SU-DHL-6 (cell line): ENCODE results near the gene ZBTB7A.

ENCODE experiments used
- H2AFZ ChIP-seq: fragments of 200-600 bp; sonication (generic); 2 replicates; pipeline ENCODE4 v1.6.1; 2014; ENCODE audit warnings: low read depth, mild to moderate bottlenecking, moderate library complexity, mixed read lengths, antibody characterized with exemption, low read length; ENCODE audit not compliant: severe bottlenecking
- H3F3A ChIP-seq: fragments of 200-600 bp; shearing (Covaris generic); 2 replicates; pipeline ENCODE4 v1.6.0; 2016; ENCODE audit warnings: antibody characterized with exemption, mild to moderate bottlenecking; ENCODE audit not compliant: insufficient read depth
- H3K27ac ChIP-seq: fragments of 200-600 bp; sonication (generic); 2 replicates; pipeline ENCODE4 v1.5.1; 2016; ENCODE audit warnings: low read depth, mild to moderate bottlenecking, low read length, moderate library complexity, mixed read lengths
- H3K27me3 ChIP-seq: fragments of 200-600 bp; sonication (generic), shearing (Covaris generic); 2 replicates; pipeline ENCODE4 v1.6.0; 2014; ENCODE audit warnings: mild to moderate bottlenecking, low read length
- H3K36me3 ChIP-seq: fragments of 200-600 bp; sonication (generic); 2 replicates; pipeline ENCODE4 v1.6.1; 2014; ENCODE audit warnings: mild to moderate bottlenecking, low read length, mixed read lengths
- H3K4me2 ChIP-seq: fragments of 300-600, 200-600 bp; shearing (Covaris generic), sonication (generic); 2 replicates; pipeline ENCODE4 v1.6.0; 2014; ENCODE audit warnings: low read length, low read depth, mild to moderate bottlenecking; ENCODE audit not compliant: poor library complexity, severe bottlenecking
- H3K4me3 ChIP-seq: fragments of 200-600 bp; sonication (generic); 2 replicates; pipeline ENCODE4 v1.5.1; 2014; ENCODE audit warnings: antibody characterized with exemption, low read length, mild to moderate bottlenecking, mixed read lengths; ENCODE audit not compliant: insufficient read depth, poor library complexity, severe bottlenecking
- H3K79me2 ChIP-seq: fragments of 200-600 bp; sonication (generic); 2 replicates; pipeline ENCODE4 v1.6.1; 2014; ENCODE audit warnings: mild to moderate bottlenecking, low read length, moderate library complexity; ENCODE audit not compliant: insufficient read depth
- H3K9ac ChIP-seq: fragments of 200-600 bp; sonication (generic); 2 replicates; pipeline ENCODE4 v1.7.0; 2014; ENCODE audit warnings: mild to moderate bottlenecking, low read length
- H3K9me2 ChIP-seq: fragments of 200-600 bp; sonication (generic); replicated peaks from 2 replicates; pipeline ENCODE4 v1.6.1; 2014; ENCODE audit warnings: low read length; ENCODE audit not compliant: insufficient read depth
- H3K9me3 ChIP-seq: fragments of 200-600 bp; sonication (generic); 2 replicates; pipeline ENCODE4 v1.6.1; 2014; ENCODE audit warnings: low read length, mixed read lengths; ENCODE audit not compliant: insufficient read depth
- H4K20me1 ChIP-seq: fragments of 200-600 bp; sonication (generic); 2 replicates; pipeline ENCODE4 v1.6.1; 2014; ENCODE audit warnings: low read depth, mild to moderate bottlenecking, antibody characterized with exemption, low read length, moderate library complexity, mixed read lengths
- CTCF ChIP-seq: fragments of 200-600 bp; sonication (generic); IDR thresholded peaks from one replicate; pipeline ENCODE4 v1.5.1; 2017; ENCODE audit warnings: antibody characterized with exemption, mild to moderate bottlenecking, low read length, moderate library complexity; ENCODE audit not compliant: insufficient read depth, poor library complexity, severe bottlenecking
- EZH2phosphoT487 ChIP-seq: fragments of 200-600 bp; sonication (generic), shearing (Covaris generic); conservative IDR thresholded peaks from 2 replicates; pipeline ENCODE4 v1.6.1; 2018; ENCODE audit warnings: mild to moderate bottlenecking, antibody characterized with exemption, low read length, moderate library complexity, mixed read lengths

The ZBTB7A gene

DNA sequence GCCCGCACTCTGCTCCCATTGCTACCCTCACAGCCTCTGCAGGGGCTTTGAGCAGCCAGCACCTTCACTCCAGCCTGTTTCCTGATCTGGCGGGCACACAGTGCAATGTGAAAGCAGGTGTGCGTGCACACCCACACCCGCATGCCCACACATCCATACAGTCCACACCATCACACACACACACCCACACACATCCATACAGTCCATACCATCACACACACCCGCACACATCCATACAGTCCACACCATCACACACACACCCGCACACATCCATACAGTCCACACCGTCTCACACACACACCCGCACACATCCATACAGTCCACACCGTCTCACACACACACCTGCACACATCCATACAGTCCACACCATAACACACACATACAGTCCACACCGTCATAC lies 31.1 kb downstream of the ZBTB7A start:
- Histone ChIP-seq H2AFZ (no peak overlapping the region), H3F3A (peaks cover 5% of the 10 kb centered on the region; the same call in 1 of the 2 replicates), H4K20me1 (no peaks in the 10 kb centered on the region), H3K4me2 (no peak overlapping the region), H3K79me2 (no peaks in the 10 kb centered on the region), H3K36me3 (peaks cover 7% of the 10 kb centered on the region; the same call in 1 of the 2 replicates), H3K4me3 (no peak overlapping the region), H3K9me2 (no peaks in the 10 kb centered on the region), H3K9ac (no peak overlapping the region), H3K9me3 (peaks cover 6% of the 10 kb centered on the region; the same call in 1 of the 2 replicates), H3K27me3 (no peaks in the 10 kb centered on the region), H3K27ac (no peak overlapping the region)
- TF ChIP-seq CTCF (no peak), EZH2phosphoT487 (no peak)

DNA sequence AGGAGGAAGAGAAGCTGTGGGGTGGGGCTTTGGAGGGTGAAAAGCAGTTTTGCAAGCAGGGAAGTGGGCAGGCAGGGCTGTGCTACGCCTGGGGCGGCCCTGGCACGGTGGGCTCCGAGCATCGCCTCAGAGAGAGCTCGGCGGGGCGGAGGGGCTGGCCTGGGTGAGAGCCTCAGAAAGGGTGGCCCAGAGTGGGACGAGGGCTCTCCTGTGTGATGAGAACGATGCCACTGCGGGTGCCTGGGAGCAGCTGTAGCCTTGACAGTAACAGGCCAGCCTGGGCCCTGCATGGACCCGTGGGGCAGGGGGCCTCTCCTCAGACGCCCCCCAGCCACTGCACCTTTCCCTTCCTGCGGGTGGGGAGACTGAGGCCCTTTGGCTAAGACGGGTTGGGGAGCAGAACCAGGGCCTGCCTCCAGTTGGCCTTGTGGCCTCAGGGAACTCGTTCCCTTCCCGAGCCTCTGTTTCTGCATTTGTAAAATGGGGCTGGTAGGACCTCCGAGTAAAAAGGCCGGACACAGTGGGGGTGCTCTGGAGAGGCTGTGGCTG lies 31.6 kb downstream of the ZBTB7A start:
- H3K36me3 ChIP-seq = peaks cover 7% of the 10 kb centered on the region; the same call in 1 of the 2 replicates
- no peak overlapping the region for H3K9ac ChIP-seq
- H3K4me2 ChIP-seq = no peak overlapping the region
- H4K20me1 ChIP-seq = no peaks in the 10 kb centered on the region
- H3K27ac ChIP-seq = no peak overlapping the region
- H3K27me3 ChIP-seq = no peaks in the 10 kb centered on the region
- no peaks in the 10 kb centered on the region for H3K79me2 ChIP-seq
- H2AFZ ChIP-seq = no peak overlapping the region
- no peaks in the 10 kb centered on the region for H3K9me2 ChIP-seq
- peaks cover 6% of the 10 kb centered on the region; the same call in 1 of the 2 replicates for H3K9me3 ChIP-seq
- H3K4me3 ChIP-seq = no peak overlapping the region
- TF ChIP-seq EZH2phosphoT487 = no peak
- TF ChIP-seq CTCF = no peak
- H3F3A ChIP-seq = peaks cover 5% of the 10 kb centered on the region; the same call in 1 of the 2 replicates

DNA sequence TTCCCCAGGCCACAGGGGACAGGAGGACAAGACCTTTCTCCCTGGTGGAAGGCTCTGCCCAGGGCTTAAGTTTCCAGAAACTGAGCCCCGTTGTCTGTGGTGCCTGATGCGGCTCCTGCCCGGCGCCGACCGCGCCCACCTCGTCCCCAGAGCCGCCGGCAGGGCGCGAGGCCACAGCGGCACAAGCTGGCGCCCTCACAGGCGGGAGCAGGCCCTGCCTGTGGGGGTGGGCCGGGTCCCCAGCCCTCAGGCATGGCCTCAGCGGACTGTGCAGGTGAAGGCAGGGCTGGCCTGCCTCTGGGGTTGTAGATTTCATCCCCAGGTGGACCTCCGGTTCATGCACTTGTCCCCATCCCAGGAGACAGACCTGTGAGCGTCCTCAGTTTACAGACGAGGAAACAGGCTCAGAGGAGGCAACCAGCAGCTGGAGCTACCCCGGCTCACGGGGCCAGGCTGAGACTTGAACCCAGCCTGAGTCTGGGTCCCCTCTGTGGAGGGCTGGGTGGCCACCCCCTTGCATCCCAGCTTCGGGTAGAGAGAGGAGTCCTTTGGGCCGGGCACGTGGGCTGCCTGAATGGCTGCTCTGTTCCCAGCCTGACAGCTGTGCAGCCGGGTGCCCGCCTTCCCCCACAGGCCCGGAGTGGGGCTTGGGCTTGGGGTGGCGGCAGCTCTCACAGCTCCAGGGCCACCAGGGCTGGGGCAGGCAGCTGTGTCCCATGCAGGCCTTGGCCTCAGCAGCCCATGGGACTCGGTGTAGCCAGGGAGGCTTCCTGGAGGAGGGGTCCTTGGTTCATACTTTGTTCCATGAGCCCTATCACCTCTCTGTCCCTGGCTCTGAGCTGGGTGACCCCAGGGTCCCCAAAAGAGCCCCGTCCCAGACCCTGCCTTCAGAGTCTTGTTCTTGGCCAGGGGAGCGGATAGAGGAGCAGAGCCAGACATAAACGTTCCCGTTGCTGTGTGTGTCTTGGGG lies 32.4 kb downstream of the ZBTB7A start:
- peaks cover under 1% of the 10 kb centered on the region; the same call in 1 of the 2 replicates for H3F3A ChIP-seq
- H3K36me3 ChIP-seq = peaks cover 7% of the 10 kb centered on the region; the same call in 1 of the 2 replicates

More for the DNA sequence above, 32.4 kb downstream of the ZBTB7A start:
- Histone ChIP-seq H3K27ac (no peak overlapping the region), H3K4me3 (no peak overlapping the region), H3K27me3 (no peaks in the 10 kb centered on the region), H2AFZ (no peak overlapping the region), H3K9me2 (no peaks in the 10 kb centered on the region), H3K79me2 (no peaks in the 10 kb centered on the region), H4K20me1 (no peaks in the 10 kb centered on the region), H3K9ac (no peak overlapping the region), H3K4me2 (no peak overlapping the region), H3K9me3 (peaks cover 6% of the 10 kb centered on the region; the same call in 1 of the 2 replicates)
- TF ChIP-seq EZH2phosphoT487 (no peak), CTCF (no peak)
